Astrocyte of the cerebellum (primary cell): ENCODE data around the gene TIMM23.
"Not testable (repeated sequence)": the region's sequence is repeated elsewhere in the genome, so short reads cannot be mapped to it uniquely, and the experiment has no call there.

Source experiments
- DNase-seq: peaks from one replicate; pipeline ENCODE4 v3.0.0-alpha.2; 2011; ENCODE audit warnings: low read depth
- H3K4me3 ChIP-seq: 2 replicates; pipeline ENCODE4 v1.5.1; 2011; ENCODE audit warnings: mild to moderate bottlenecking, low read depth, low read length, moderate library complexity
- CTCF ChIP-seq: IDR thresholded peaks from 2 replicates; pipeline ENCODE4 v1.5.1; 2012; ENCODE audit warnings: low read length, low read depth, moderate library complexity, mild to moderate bottlenecking; ENCODE audit errors: missing control alignments
- in situ Hi-C: cut with HindIII; loops from 2 replicates; pipeline ENCODE4 v1.10.0; 2017; ENCODE audit warnings: low sequenced_read_pairs

The TIMM23 gene

GRCh38 chr10:46001187-46001756 lies 29.0 kb downstream of the TIMM23 start:
- TF ChIP-seq CTCF: no peak
- no peak overlapping the region for H3K4me3 ChIP-seq
- DNase-seq: no peak
- in situ Hi-C loops: no loop called here

DNA sequence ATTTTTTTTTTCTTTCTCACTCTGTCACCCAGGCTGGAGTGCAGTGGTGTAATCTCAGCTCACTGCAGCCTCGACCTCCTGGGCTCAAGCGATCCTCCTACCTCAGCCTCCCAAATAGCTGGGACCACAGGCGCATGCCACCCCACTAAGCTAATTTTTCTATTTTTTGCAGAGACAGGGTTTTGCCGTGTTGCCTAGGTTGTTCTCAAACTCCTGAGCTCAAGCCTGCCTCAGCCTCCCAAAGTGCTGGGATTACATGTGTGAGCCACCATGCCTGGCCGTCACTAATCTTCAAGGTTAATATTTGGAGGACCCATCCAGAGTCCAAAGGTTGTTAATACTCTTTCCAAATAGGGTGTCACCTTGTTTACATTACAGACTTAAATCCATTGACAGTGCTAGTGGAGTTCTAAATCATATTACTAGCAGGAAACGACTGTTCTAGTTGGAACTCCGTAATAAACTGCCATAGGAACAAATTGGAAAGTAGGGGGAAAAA lies 29.9 kb downstream of the TIMM23 start:
- DNase-seq, in situ Hi-C loops, H3K4me3 ChIP-seq: not testable (repeated sequence)

- no peak for DNase-seq
- no peak for TF ChIP-seq CTCF
- no peak overlapping the region for H3K4me3 ChIP-seq
- in situ Hi-C loops: no loop called here
Observed at GRCh38 chr10:46002916-46003693, 30.8 kb downstream of the TIMM23 start.

DNA sequence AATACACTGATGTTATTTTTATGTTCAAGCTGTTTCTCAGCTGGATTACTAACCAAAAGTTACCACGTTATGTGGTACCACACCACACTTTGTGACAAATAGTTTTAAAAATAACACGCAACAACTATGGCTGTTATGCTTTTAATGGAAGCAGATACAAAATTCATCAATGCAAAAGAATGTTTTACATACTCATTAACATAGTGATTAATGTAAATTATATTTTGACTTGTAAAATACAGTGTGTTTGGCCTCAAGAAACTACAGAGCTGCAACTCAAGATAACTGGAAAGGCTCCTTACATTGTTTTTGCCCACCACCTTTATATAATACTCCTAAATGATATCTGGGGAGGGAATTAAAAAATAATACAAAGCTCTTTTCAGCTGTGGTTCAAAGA lies 32.7 kb downstream of the TIMM23 start:
- no peak for DNase-seq
- no peak overlapping the region for H3K4me3 ChIP-seq
- in situ Hi-C loops: no loop called here
- TF ChIP-seq CTCF: no peak

GRCh38 chr10:46005383-46005782 lies 33.1 kb downstream of the TIMM23 start:
- DNase-seq: no peak
- in situ Hi-C loops: no loop called here
- H3K4me3 ChIP-seq: no peak overlapping the region
- no peak for TF ChIP-seq CTCF

- in situ Hi-C loops: no loop called here
- no peak for TF ChIP-seq CTCF
- no peak for DNase-seq
- no peak overlapping the region for H3K4me3 ChIP-seq
Observed at GRCh38 chr10:46006219-46006618, 33.9 kb downstream of the TIMM23 start.

DNA sequence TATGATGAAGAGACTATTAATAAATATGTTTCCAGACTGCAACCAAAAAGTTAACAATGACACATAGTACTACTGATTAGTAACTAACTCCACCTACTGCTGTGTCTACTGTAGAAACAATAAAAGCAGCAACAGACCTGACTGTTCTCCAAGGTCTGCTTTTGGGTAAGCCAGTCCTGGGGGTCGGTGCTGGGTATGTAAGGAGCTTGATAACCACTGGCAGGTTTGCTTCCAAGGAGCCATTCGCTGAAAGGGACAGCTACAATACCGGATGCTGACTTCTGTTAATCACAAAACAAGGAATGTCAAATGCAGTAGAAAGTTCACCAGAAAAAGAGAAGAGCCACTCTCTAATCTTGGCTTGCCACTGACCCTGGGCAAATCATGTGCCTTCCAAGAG lies 40.5 kb downstream of the TIMM23 start:
- H3K4me3 ChIP-seq: no peak overlapping the region
- no peak for DNase-seq
- TF ChIP-seq CTCF: no peak
- in situ Hi-C loops: no loop called here
